Measurements from ENCODE around the gene RGP1.
A peak's percentile ranks its signal among the peaks of the same experiment; 100 is the strongest.

The RGP1 gene

GRCh38 chr9:35738186-35738585 is 10.9 kb upstream of the RGP1 start:
- no peak for DNase-seq
- intact Hi-C loops (cut with DNase I): loop anchor here (10.0 kb wide), 1 partner anchor 643 kb away; the partner anchor contains the start of gene PIGO

GRCh38 chr9:35738924-35739323 is 10.2 kb upstream of the RGP1 start:
- DNase-seq: no peak
- intact Hi-C loops (cut with DNase I): loop anchor here (10.0 kb wide), 1 partner anchor 644 kb away; the partner anchor contains the start of gene PIGO

GRCh38 chr9:35740243-35740642 is 8.8 kb upstream of the RGP1 start:
- no peak for DNase-seq
- intact Hi-C loops (cut with DNase I): no loop called here

GRCh38 chr9:35741740-35742139 is 7.3 kb upstream of the RGP1 start:
- peak in 1 of 10 donors; percentile 15 for DNase-seq
- intact Hi-C loops (cut with DNase I): no loop called here

GRCh38 chr9:35743452-35743851 is 5.6 kb upstream of the RGP1 start:
- DNase-seq: no peak
- intact Hi-C loops (cut with DNase I): no loop called here

- intact Hi-C loops (cut with DNase I): no loop called here
- no peak for DNase-seq
Observed at GRCh38 chr9:35743880-35744518, 5.1 kb upstream of the RGP1 start.

GRCh38 chr9:35745569-35745968 is 3.5 kb upstream of the RGP1 start:
- DNase-seq: no peak
- intact Hi-C loops (cut with DNase I): no loop called here

- intact Hi-C loops (cut with DNase I): no loop called here
Observed at GRCh38 chr9:35746583-35746982, 2.5 kb upstream of the RGP1 start.

GRCh38 chr9:35748242-35748857 is 737 bp upstream of the RGP1 start:
- intact Hi-C loops (cut with DNase I): no loop called here
- no peak for DNase-seq

More at GRCh38 chr9:35746583-35746982, 2.5 kb upstream of the RGP1 start:
- no peak for DNase-seq

GRCh38 chr9:35749515-35750255 is 598 bp downstream of the RGP1 start:
- intact Hi-C loops (cut with DNase I): no loop called here
- peak in 5 of 10 donors; percentile 21 to 84 (median 77) for DNase-seq

- intact Hi-C loops (cut with DNase I): no loop called here
- DNase-seq: peak in 3 of 10 donors; percentile 15 to 78 (median 64)
Observed at GRCh38 chr9:35750256-35750531, 1.1 kb downstream of the RGP1 start.

GRCh38 chr9:35753466-35753865 is 4.4 kb downstream of the RGP1 start:
- peak in 2 of 10 donors; percentile 7 to 30 for DNase-seq
- intact Hi-C loops (cut with DNase I): no loop called here

- peak in 2 of 10 donors; percentile 61 to 66 for DNase-seq
Observed at GRCh38 chr9:35754264-35754663, 5.2 kb downstream of the RGP1 start, which contains the start of gene MSMP. Gene MSMP (minus strand): TSS chr9:35754276. CDS start chr9:35754129, 147 bp downstream.

GRCh38 chr9:35755071-35755470 is 6.0 kb downstream of the RGP1 start:
- intact Hi-C loops (cut with DNase I): no loop called here
- no peak for DNase-seq

More at GRCh38 chr9:35754264-35754663, 5.2 kb downstream of the RGP1 start, which contains the start of gene MSMP:
- intact Hi-C loops (cut with DNase I): no loop called here

- intact Hi-C loops (cut with DNase I): no loop called here
- DNase-seq: peak; percentile 45 to 96 (median 65)
Observed at GRCh38 chr9:35756275-35757225, 7.5 kb downstream of the RGP1 start.

GRCh38 chr9:35757226-35757891 is 8.3 kb downstream of the RGP1 start:
- DNase-seq: peak in 2 of 10 donors; percentile 34 to 78
- intact Hi-C loops (cut with DNase I): no loop called here

GRCh38 chr9:35757892-35758275 is 8.8 kb downstream of the RGP1 start:
- intact Hi-C loops (cut with DNase I): no loop called here

GRCh38 chr9:35758475-35759050 is 9.5 kb downstream of the RGP1 start:
- DNase-seq: no peak
- intact Hi-C loops (cut with DNase I): no loop called here

More at GRCh38 chr9:35757892-35758275, 8.8 kb downstream of the RGP1 start:
- no peak for DNase-seq

- intact Hi-C loops (cut with DNase I): no loop called here
Observed at GRCh38 chr9:35759795-35760194, 10.7 kb downstream of the RGP1 start.

More at GRCh38 chr9:35759795-35760194, 10.7 kb downstream of the RGP1 start:
- no peak for DNase-seq
